K562 (cell line): Measurements from ENCODE around the gene TRIM4. TPM values are rescaled to one million over a fixed set of nuclear protein-coding genes. Genes with fewer than 3 reads are reported as not detected.
A peak's percentile ranks its signal among the peaks of the same experiment; 100 is the strongest.
"Not testable (repeated sequence)": the region's sequence is repeated elsewhere in the genome, so short reads cannot be mapped to it uniquely, and the experiment has no call there.

Experiments
- ATAC-seq: fragments of 200-7000 bp; cut with Tn5 transposase; 3 replicates; pipeline ENCODE4 v1.9.1; 2020; ENCODE audit warnings: moderate library complexity
- BruUV-seq: library from RNA; stranded (reverse); fragments of 400-500 nt; replicated peaks from 2 replicates; lab custom pipeline; 2021; lab: Mats Ljungman, UMichigan
- CTCF ChIA-PET: fragments of 300-600 bp; formaldehyde crosslinking; extraction: SDS; loops from one replicate; lab custom pipeline; 2021; ENCODE audit warnings: low intra/inter-chr PET ratio; lab: Yijun Ruan, JAX
- POLR2A ChIA-PET: fragments of 300-600, 350-650 bp; sonication (Branson Sonifier 250); formaldehyde crosslinking; extraction: SDS; loops from one replicate; lab custom pipeline; 2021; ENCODE audit warnings: antibody characterized with exemption, inconsistent platforms; lab: Yijun Ruan, JAX
- DNase-seq, 4 experiments: peaks; one replicate each; pipeline versions ENCODE4 v3.0.0 to v3.0.0-alpha.2; 2011 to 2018; ENCODE audit warnings: low spot score in 3 of 4, mixed read lengths in 3 of 4; ENCODE audit errors: extremely low read depth in 1 of 4
- FAIRE-seq: peaks from 2 replicates; lab custom pipeline; 2011; peaks lifted over from hg19 to GRCh38; lab: Jason Lieb, UNC
- H2AFZ ChIP-seq: 2 replicates; pipeline ENCODE4 v1.6.0; 2011; ENCODE audit warnings: low read depth, low read length, control low read depth, inconsistent platforms
- H3K27ac ChIP-seq: fragments of 200-600 bp; 3 replicates; pipeline ENCODE4 v1.8.0; 2011; ENCODE audit warnings: low read depth, mild to moderate bottlenecking, control low read depth, inconsistent platforms, low read length, moderate library complexity, mixed read lengths; ENCODE audit errors: extremely low read depth
- H3K27me3 ChIP-seq, 2 experiments: fragments of 300-600 bp in 1 of 2; 2 replicates in 1 of 2; 3 replicates in 1 of 2; pipeline versions ENCODE4 v1.6.0 to v1.8.0; 2011; ENCODE audit warnings: inconsistent platforms in 2 of 2, low read length in 2 of 2, mild to moderate bottlenecking in 1 of 2, mixed read lengths in 1 of 2, moderate library complexity in 1 of 2; ENCODE audit not compliant: control insufficient read depth in 2 of 2, insufficient read depth in 2 of 2
- H3K36me3 ChIP-seq: fragments of 300-600 bp; 3 replicates; pipeline ENCODE4 v1.8.0; 2011; ENCODE audit warnings: mild to moderate bottlenecking, low read length, inconsistent platforms; ENCODE audit not compliant: control insufficient read depth, insufficient read depth
- H3K4me1 ChIP-seq, 2 experiments: fragments of 200-600 bp in 1 of 2; replicated peaks in 1 of 2; 2 replicates in 1 of 2; 3 replicates in 1 of 2; pipeline versions ENCODE4 v1.5.1 to v1.8.0; 2011; ENCODE audit warnings: inconsistent platforms in 2 of 2, low read length in 2 of 2, mild to moderate bottlenecking in 1 of 2, mixed read lengths in 1 of 2, moderate library complexity in 1 of 2; ENCODE audit not compliant: control insufficient read depth in 2 of 2, insufficient read depth in 2 of 2
- H3K4me2 ChIP-seq: 2 replicates; pipeline ENCODE4 v1.6.1; 2011; ENCODE audit warnings: low read length, control low read depth, inconsistent platforms, mixed read lengths; ENCODE audit not compliant: insufficient read depth
- H3K4me3 ChIP-seq: fragments of 200-600 bp; sonication (generic), shearing (Covaris generic); 2 replicates; pipeline ENCODE4 v1.5.1; 2016; ENCODE audit warnings: control low read depth, inconsistent platforms
- H3K79me2 ChIP-seq: fragments of 200-600 bp; 3 replicates; pipeline ENCODE4 v1.8.0; 2011; ENCODE audit warnings: low read length, inconsistent platforms; ENCODE audit not compliant: control insufficient read depth, insufficient read depth
- H3K9ac ChIP-seq, 2 experiments: 2 replicates each; pipeline versions ENCODE4 v1.6.0 to v1.6.1; 2011; ENCODE audit warnings: low read depth in 2 of 2, low read length in 2 of 2, control low read depth in 1 of 2, inconsistent platforms in 1 of 2, mild to moderate bottlenecking in 1 of 2, mixed read lengths in 1 of 2; ENCODE audit not compliant: insufficient read depth in 1 of 2
- H3K9me1 ChIP-seq: one replicate; pipeline ENCODE4 v1.6.0; 2011; ENCODE audit warnings: inconsistent platforms, mild to moderate bottlenecking, low read length, moderate library complexity; ENCODE audit not compliant: control insufficient read depth, insufficient read depth
- H3K9me3 ChIP-seq: replicated peaks from 2 replicates; pipeline ENCODE4 v1.5.1; 2011; ENCODE audit warnings: low read depth, low read length, inconsistent platforms; ENCODE audit not compliant: control insufficient read depth, insufficient read depth
- H4K20me1 ChIP-seq: replicated peaks from 2 replicates; pipeline ENCODE4 v1.6.1; 2011; ENCODE audit warnings: low read length, inconsistent platforms, mixed read lengths; ENCODE audit not compliant: control insufficient read depth, insufficient read depth
- ATF3 ChIP-seq, 2 experiments: fragments of 450-650 bp in 1 of 2; sonication (generic) in 1 of 2; formaldehyde crosslinking in 1 of 2; IDR thresholded peaks in 1 of 2; conservative IDR thresholded peaks in 1 of 2; 2 replicates each; pipeline versions ENCODE4 v1.6.1 to v1.8.1; 2016 to 2023; ENCODE audit warnings: mild to moderate bottlenecking in 2 of 2, moderate library complexity in 2 of 2, inconsistent platforms in 1 of 2, missing genetic modification reagents in 1 of 2
- CHD2 ChIP-seq: IDR thresholded peaks from 2 replicates; pipeline ENCODE4 v1.6.1; 2011; ENCODE audit warnings: low read depth, low read length
- MYC ChIP-seq, 2 experiments: fragments of 250-450 bp in 1 of 2; sonication (Bioruptor Pico) in 1 of 2; IDR thresholded peaks; 2 replicates each; pipeline versions ENCODE4 v1.5.1 to v1.6.1; 2012 to 2021; ENCODE audit warnings: low read depth in 2 of 2, borderline replicate concordance in 1 of 2, improper control_type of control experiment in 1 of 2, low read length in 1 of 2, mild to moderate bottlenecking in 1 of 2, moderate library complexity in 1 of 2
- NR2C1 ChIP-seq, 2 experiments: fragments of 450-650 bp; IDR thresholded peaks; 2 replicates each; pipeline ENCODE4 v1.6.1; 2017; ENCODE audit warnings: mild to moderate bottlenecking in 2 of 2, antibody characterized with exemption in 1 of 2, inconsistent platforms in 1 of 2, missing compliant biosample characterization in 1 of 2, missing genetic modification characterization in 1 of 2
- RUNX1 ChIP-seq: sonication (generic); IDR thresholded peaks from 2 replicates; pipeline ENCODE4 v1.6.1; 2016; ENCODE audit warnings: antibody characterized with exemption, low read depth
- SMC3 ChIP-seq: conservative IDR thresholded peaks from 2 replicates; pipeline ENCODE4 v1.6.1; 2011; ENCODE audit warnings: low read depth, low read length, improper control_type of control experiment; ENCODE audit not compliant: insufficient read depth
- YY1 ChIP-seq, 3 experiments: IDR thresholded peaks; 2 replicates each; pipeline ENCODE4 v1.6.1; 2011; ENCODE audit warnings: low read length in 2 of 3, mild to moderate bottlenecking in 2 of 3, moderate library complexity in 2 of 3, borderline replicate concordance in 1 of 3, control low read depth in 1 of 3, low read depth in 1 of 3; ENCODE audit not compliant: insufficient read depth in 3 of 3, insufficient replicate concordance in 2 of 3, control insufficient read depth in 1 of 3, insufficient read length in 1 of 3; ENCODE audit errors: extremely low read depth in 1 of 3
- ZNF384 ChIP-seq: IDR thresholded peaks from 2 replicates; pipeline ENCODE4 v1.6.1; 2012; ENCODE audit warnings: low read depth, low read length, improper control_type of control experiment
- ZNF57 ChIP-seq: fragments of 450-650 bp; formaldehyde crosslinking; IDR thresholded peaks from 2 replicates; pipeline ENCODE4 v1.4.0; 2020; ENCODE audit warnings: mild to moderate bottlenecking, moderate library complexity
- ZNF707 ChIP-seq: fragments of 250-450 bp; sonication (Bioruptor Pico); conservative IDR thresholded peaks from 2 replicates; pipeline ENCODE4 v1.8.0; 2022; ENCODE audit warnings: inconsistent platforms, mild to moderate bottlenecking, moderate library complexity
- WGBS: fragments of 100-300 bp; shearing (Covaris generic); methylation state at CpG from one replicate; pipeline ENCODE4 v1.1.6; 2016; ENCODE audit warnings: low coverage, mixed read lengths; ENCODE audit not compliant: insufficient coverage; ENCODE audit errors: missing lambda C conversion rate; 5-methylcytosine and 5-hydroxymethylcytosine counted together
- in situ Hi-C: fragments of 300-500 bp; cut with MboI; formaldehyde crosslinking; loops from 4 replicates; pipeline ENCODE4 v1.15.0; 2018; ENCODE audit warnings: inconsistent platforms, mixed read lengths
- intact Hi-C: fragments of 100-400 bp; cut with micrococcal nuclease; formaldehyde crosslinking; loops from 2 replicates; pipeline ENCODE4 v1.14.2; 2022
- polyA plus RNA-seq, 8 experiments: library from polyadenylated mRNA; depleted of rRNA in 4 of 8; stranded (reverse) in 5 of 8; unstranded in 3 of 8; fragments of >200 nt; fragmentation: Nextera tagmentation in 2 of 8; fragmentation: Illumina TruSeq in 1 of 8; extraction: Ambion mirVana in 2 of 8; extraction: Trizol in 1 of 8; gene quantifications; 2 replicates each; pipeline versions ENCODE4 v1.2.1 to v1.2.3, GENCODE V29; 2011 to 2014; ENCODE audit warnings: inconsistent platforms in 1 of 8, missing spikeins in 1 of 8
- total RNA-seq, 7 experiments: library from RNA; depleted of rRNA in 6 of 7; stranded (reverse); fragments of >200 nt in 6 of 7; fragmentation: Illumina TruSeq in 2 of 7; extraction: Trizol in 2 of 7; gene quantifications; 2 replicates each; pipeline versions ENCODE4 v1.2.1 to v1.2.3, GENCODE V29; 2011 to 2021; ENCODE audit warnings: low replicate concordance in 1 of 7
- TF ChIP-seq, protein P1 (sequence below): fragments of 450-650 bp; IDR thresholded peaks from 2 replicates; pipeline ENCODE4 v1.6.1; 2017; ENCODE audit warnings: antibody characterized with exemption, mild to moderate bottlenecking
- TF ChIP-seq, protein P2 (sequence below): sonication (generic); formaldehyde crosslinking; IDR thresholded peaks from 2 replicates; pipeline ENCODE4 v1.8.1; 2023; ENCODE audit warnings: mild to moderate bottlenecking, missing genetic modification reagents, moderate library complexity

The TRIM4 gene
- total and polyA plus RNA-seq, 9 of the 15 experiments (the other 6 are each of a cell fraction or from before 2014, with no cell fraction given): 6.2 to 28.3 (median 22.4) TPM

GRCh38 chr7:99935009-99935408 is 15.7 kb upstream of the TRIM4 start (continued):
- TF ChIP-seq, protein P1, sequence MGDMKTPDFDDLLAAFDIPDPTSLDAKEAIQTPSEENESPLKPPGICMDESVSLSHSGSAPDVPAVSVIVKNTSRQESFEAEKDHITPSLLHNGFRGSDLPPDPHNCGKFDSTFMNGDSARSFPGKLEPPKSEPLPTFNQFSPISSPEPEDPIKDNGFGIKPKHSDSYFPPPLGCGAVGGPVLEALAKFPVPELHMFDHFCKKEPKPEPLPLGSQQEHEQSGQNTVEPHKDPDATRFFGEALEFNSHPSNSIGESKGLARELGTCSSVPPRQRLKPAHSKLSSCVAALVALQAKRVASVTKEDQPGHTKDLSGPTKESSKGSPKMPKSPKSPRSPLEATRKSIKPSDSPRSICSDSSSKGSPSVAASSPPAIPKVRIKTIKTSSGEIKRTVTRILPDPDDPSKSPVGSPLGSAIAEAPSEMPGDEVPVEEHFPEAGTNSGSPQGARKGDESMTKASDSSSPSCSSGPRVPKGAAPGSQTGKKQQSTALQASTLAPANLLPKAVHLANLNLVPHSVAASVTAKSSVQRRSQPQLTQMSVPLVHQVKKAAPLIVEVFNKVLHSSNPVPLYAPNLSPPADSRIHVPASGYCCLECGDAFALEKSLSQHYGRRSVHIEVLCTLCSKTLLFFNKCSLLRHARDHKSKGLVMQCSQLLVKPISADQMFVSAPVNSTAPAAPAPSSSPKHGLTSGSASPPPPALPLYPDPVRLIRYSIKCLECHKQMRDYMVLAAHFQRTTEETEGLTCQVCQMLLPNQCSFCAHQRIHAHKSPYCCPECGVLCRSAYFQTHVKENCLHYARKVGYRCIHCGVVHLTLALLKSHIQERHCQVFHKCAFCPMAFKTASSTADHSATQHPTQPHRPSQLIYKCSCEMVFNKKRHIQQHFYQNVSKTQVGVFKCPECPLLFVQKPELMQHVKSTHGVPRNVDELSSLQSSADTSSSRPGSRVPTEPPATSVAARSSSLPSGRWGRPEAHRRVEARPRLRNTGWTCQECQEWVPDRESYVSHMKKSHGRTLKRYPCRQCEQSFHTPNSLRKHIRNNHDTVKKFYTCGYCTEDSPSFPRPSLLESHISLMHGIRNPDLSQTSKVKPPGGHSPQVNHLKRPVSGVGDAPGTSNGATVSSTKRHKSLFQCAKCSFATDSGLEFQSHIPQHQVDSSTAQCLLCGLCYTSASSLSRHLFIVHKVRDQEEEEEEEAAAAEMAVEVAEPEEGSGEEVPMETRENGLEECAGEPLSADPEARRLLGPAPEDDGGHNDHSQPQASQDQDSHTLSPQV: peak; percentile 53; the same call in 1 of the 2 replicates
- TF ChIP-seq ZNF384 (peak; percentile 83), MYC (IDR thresholded peaks at IDR 0.05; ENCODE audit: low read depth, low read length) (peak; percentile 79; the same call in 1 of the 2 replicates), CHD2 (peak; percentile 88)
- not testable (repeated sequence) for TF ChIP-seq MYC (CRISPR knock-in tag; IDR thresholded peaks at IDR 0.05; ENCODE audit: borderline replicate concordance, low read depth)

- peaks cover 6 to 22% of the 10 kb centered on the region in 2 experiments; a peak in 3 of 5 replicates for H3K27me3 ChIP-seq
- H3K79me2 ChIP-seq: no peaks in the 10 kb centered on the region
- H3K4me3 ChIP-seq: no peak overlapping the region
- FAIRE-seq: no peak
- no peaks in the 10 kb centered on the region for H3K9me1 ChIP-seq
- H3K36me3 ChIP-seq: no peaks in the 10 kb centered on the region
- in situ Hi-C loops: no loop called here
- intact Hi-C loops: no loop called here
- peaks cover 9 to 10% of the 10 kb centered on the region in 2 experiments; a peak in 4 of 5 replicates for H3K4me1 ChIP-seq
- ATAC-seq: no peak
- ChIA-PET CTCF (no interaction called here), POLR2A (interaction anchor here (0.8 to 1.2 kb wide), 2 partner anchors 11 to 32 kb away, joined by 3 to 5 read pairs; partner anchors contain the start of gene TRIM4)
- H3K9ac ChIP-seq: no peak overlapping the region
- 12% methylated on average over 3 of the region's 3 CpGs for WGBS
- H3K9me3 ChIP-seq: no peaks in the 10 kb centered on the region
- BruUV-seq: no TSS peak
- no peak overlapping the region for H3K4me2 ChIP-seq
- no peaks in the 10 kb centered on the region for H4K20me1 ChIP-seq
- DNase-seq: no peak
- 0 out of 2 replicates have a peak overlapping the region, but pooled peaks have one; percentile 3 for H2AFZ ChIP-seq
- H3K27ac ChIP-seq: no peak overlapping the region
- TF ChIP-seq ATF3 (IDR thresholded peaks at IDR 0.05) (no peak), ATF3 (CRISPR knock-in tag; conservative IDR thresholded peaks at IDR 0.05) (no peak), YY1 (IDR thresholded peaks at IDR 0.05; ENCODE audit: borderline replicate concordance in 1 of 3, control insufficient read depth in 1 of 3, extremely low read depth in 1 of 3, insufficient read depth in 3 of 3, insufficient read length in 1 of 3, insufficient replicate concordance in 2 of 3, low read depth in 1 of 3, low read length in 2 of 3) (no peak), ZNF707 (CRISPR knock-in tag) (no peak), ZNF57 (CRISPR knock-in tag) (no peak), NR2C1 (IDR thresholded peaks at IDR 0.05) (no peak), NR2C1 (tag; IDR thresholded peaks at IDR 0.05) (no peak), RUNX1 (no peak), SMC3 (no peak)
- TF ChIP-seq, protein P2, sequence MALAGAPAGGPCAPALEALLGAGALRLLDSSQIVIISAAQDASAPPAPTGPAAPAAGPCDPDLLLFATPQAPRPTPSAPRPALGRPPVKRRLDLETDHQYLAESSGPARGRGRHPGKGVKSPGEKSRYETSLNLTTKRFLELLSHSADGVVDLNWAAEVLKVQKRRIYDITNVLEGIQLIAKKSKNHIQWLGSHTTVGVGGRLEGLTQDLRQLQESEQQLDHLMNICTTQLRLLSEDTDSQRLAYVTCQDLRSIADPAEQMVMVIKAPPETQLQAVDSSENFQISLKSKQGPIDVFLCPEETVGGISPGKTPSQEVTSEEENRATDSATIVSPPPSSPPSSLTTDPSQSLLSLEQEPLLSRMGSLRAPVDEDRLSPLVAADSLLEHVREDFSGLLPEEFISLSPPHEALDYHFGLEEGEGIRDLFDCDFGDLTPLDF (CRISPR knock-in tag): no peak
Observed at GRCh38 chr7:99930376-99930775, 11.0 kb upstream of the TRIM4 start.
